Measurements from ENCODE around the gene BSPRY. TPM values are rescaled to one million over a fixed set of nuclear protein-coding genes. Genes with fewer than 3 reads are reported as not detected.
"Not testable (repeated sequence)": the region's sequence is repeated elsewhere in the genome, so short reads cannot be mapped to it uniquely, and the experiment has no call there.

Gene BSPRY
- total RNA-seq, 1 donor from 2014 or later = 7.6 TPM

GRCh38 chr9:113340011-113340699 is 9.2 kb upstream of the BSPRY start, which contains the start of gene WDR31:
TSS of gene WDR31 (minus strand) at chr9:113340275. CDS start at chr9:113332022, 8,253 bp downstream.
- intact Hi-C loops (cut with micrococcal nuclease) = loop anchor here (1.0 kb wide), 5 partner anchors 9 to 70 kb away; partner anchors contain the start of genes ALAD, BSPRY, C9orf43 and CDC26

- intact Hi-C loops (cut with micrococcal nuclease) = no loop called here
These were observed 7.5 kb upstream of the BSPRY start for GRCh38 chr9:113341712-113342410.

GRCh38 chr9:113343732-113344231 is 5.6 kb upstream of the BSPRY start:
- intact Hi-C loops (cut with micrococcal nuclease) = no loop called here

GRCh38 chr9:113345190-113345589 is 4.2 kb upstream of the BSPRY start:
- intact Hi-C loops (cut with micrococcal nuclease) = no loop called here

- intact Hi-C loops (cut with micrococcal nuclease) = no loop called here
These were observed 3.7 kb upstream of the BSPRY start for GRCh38 chr9:113345671-113346070.

- intact Hi-C loops (cut with micrococcal nuclease) = loop anchor here (1.0 kb wide), 1 partner anchor 29 kb away; no protein-coding TSS in a partner anchor
These were observed 904 bp upstream of the BSPRY start for GRCh38 chr9:113348437-113348836.

- intact Hi-C loops (cut with micrococcal nuclease) = loop anchor here (1.0 kb wide), 1 partner anchor 9 kb away; the partner anchor contains the start of gene WDR31
These were observed 286 bp upstream of the BSPRY start for GRCh38 chr9:113349066-113349444.

GRCh38 chr9:113350107-113350661 is 843 bp downstream of the BSPRY start:
- intact Hi-C loops (cut with micrococcal nuclease) = loop anchor here (1.0 to 2.0 kb wide), 3 partner anchors 60 to 129 kb away; partner anchors contain the start of genes C9orf43, CDC26, FKBP15 and POLE3

GRCh38 chr9:113350937-113351336 is 1.6 kb downstream of the BSPRY start:
- intact Hi-C loops (cut with micrococcal nuclease) = loop anchor here (1.0 to 2.0 kb wide), 4 partner anchors 50 to 130 kb away; partner anchors contain the start of genes ALAD, C9orf43, CDC26 and FKBP15

GRCh38 chr9:113352006-113352405 is 2.7 kb downstream of the BSPRY start:
- intact Hi-C loops (cut with micrococcal nuclease) = no loop called here

- intact Hi-C loops (cut with micrococcal nuclease) = no loop called here
These were observed 3.1 kb downstream of the BSPRY start for GRCh38 chr9:113352411-113352810.

- intact Hi-C loops (cut with micrococcal nuclease) = no loop called here
These were observed 5.8 kb downstream of the BSPRY start for GRCh38 chr9:113355040-113355596.

- intact Hi-C loops (cut with micrococcal nuclease) = no loop called here
These were observed 7.4 kb downstream of the BSPRY start for GRCh38 chr9:113356686-113357292.

GRCh38 chr9:113359385-113359784 is 10.0 kb downstream of the BSPRY start:
- intact Hi-C loops (cut with micrococcal nuclease) = no loop called here

GRCh38 chr9:113360242-113360842 is 11.0 kb downstream of the BSPRY start:
- intact Hi-C loops (cut with micrococcal nuclease) = no loop called here

GRCh38 chr9:113361304-113362018 is 12.1 kb downstream of the BSPRY start:
- intact Hi-C loops (cut with micrococcal nuclease) = no loop called here

GRCh38 chr9:113363336-113363735 is 14.0 kb downstream of the BSPRY start:
- intact Hi-C loops (cut with micrococcal nuclease) = no loop called here

- intact Hi-C loops (cut with micrococcal nuclease) = no loop called here
These were observed 15.6 kb downstream of the BSPRY start for GRCh38 chr9:113364951-113365350.

GRCh38 chr9:113365652-113366051 is 16.3 kb downstream of the BSPRY start:
- intact Hi-C loops (cut with micrococcal nuclease) = not testable (repeated sequence)

Measured in T-helper 2 cell treated with Interferon-gamma antibody and Interleukin-4, amounts not matched to agents 100 ng/mL and 5 ng/mL, for 36 hours (primary cell).